Ishikawa (cell line): ENCODE results near the gene ALDH1B1.

Source experiments
- EP300 ChIP-seq: IDR thresholded peaks from 2 replicates; pipeline ENCODE4 v1.6.1; 2012; ENCODE audit warnings: borderline replicate concordance
- REST ChIP-seq: IDR thresholded peaks from 2 replicates; pipeline ENCODE4 v1.6.1; 2012; ENCODE audit warnings: low read depth, mild to moderate bottlenecking
- TAF1 ChIP-seq: IDR thresholded peaks from 2 replicates; pipeline ENCODE4 v1.6.1; 2012; ENCODE audit warnings: low read depth, mild to moderate bottlenecking
- TEAD4 ChIP-seq: IDR thresholded peaks from 2 replicates; pipeline ENCODE4 v1.6.1; 2012
- TF ChIP-seq, protein P1 (sequence below): IDR thresholded peaks from 2 replicates; pipeline ENCODE4 v1.6.1; 2012

DNA sequence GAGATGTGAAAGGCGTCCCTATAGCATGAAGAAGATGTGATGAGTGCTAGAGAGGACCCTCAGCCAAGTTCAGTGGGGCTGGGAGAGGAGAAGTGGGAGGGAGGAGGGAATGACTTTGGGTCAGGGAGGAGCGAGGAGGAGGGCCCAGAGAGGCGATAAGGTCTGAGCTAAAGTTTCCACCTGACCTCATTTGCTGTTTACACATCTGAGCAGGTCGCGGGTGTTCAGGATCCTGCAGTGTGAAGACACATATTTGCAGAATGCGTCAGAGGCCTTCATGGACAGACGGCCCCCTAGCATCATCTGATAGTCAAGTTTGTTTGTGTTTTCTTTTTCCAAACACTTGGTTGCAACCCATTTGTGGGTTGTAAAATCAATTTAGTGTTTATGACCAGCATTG is 50.7 kb downstream of the ALDH1B1 start:
- TF ChIP-seq TEAD4 (no peak), EP300 (no peak), TAF1 (no peak), REST (no peak)
- TF ChIP-seq, protein P1, sequence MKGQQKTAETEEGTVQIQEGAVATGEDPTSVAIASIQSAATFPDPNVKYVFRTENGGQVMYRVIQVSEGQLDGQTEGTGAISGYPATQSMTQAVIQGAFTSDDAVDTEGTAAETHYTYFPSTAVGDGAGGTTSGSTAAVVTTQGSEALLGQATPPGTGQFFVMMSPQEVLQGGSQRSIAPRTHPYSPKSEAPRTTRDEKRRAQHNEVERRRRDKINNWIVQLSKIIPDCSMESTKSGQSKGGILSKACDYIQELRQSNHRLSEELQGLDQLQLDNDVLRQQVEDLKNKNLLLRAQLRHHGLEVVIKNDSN, result no peak
